ENCODE measurements around the gene ERLIN1. TPM values are rescaled to one million over a fixed set of nuclear protein-coding genes. Genes with fewer than 3 reads are reported as not detected.

The ERLIN1 gene
- total and polyA plus RNA-seq, 10 of the 15 experiments (the other 5 are each of a cell fraction or from before 2014, with no cell fraction given) = 4.9 to 21.7 (median 13.0) TPM

DNA sequence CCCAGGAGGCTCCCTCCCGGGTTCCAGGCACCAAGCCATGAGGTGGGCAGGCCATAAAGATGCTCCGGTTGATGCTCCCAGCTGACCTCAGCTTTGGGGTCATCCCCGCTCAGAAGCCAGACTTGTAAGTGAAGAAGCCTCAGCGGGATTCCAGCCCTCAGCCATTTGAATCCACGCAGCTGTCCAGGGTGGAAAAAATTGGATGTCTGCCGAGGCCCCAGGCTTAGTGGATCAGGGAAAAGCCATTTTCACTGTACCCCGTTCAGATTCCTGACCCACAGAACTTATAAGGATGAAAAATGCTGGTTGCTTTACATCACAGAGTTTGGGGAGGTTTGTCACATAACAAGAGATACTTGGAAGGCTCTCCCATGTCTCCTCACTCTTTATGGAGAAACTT lies 55.0 kb downstream of the ERLIN1 start:
- Histone ChIP-seq H3K36me3 (ENCODE audit: control insufficient read depth in 2 of 2, insufficient read depth in 2 of 2, low read length in 1 of 2) (no peaks in the 10 kb centered on the region), H3K27me3 (replicated peaks in 1 of 2; ENCODE audit: control insufficient read depth in 2 of 2, insufficient read depth in 2 of 2, low read length in 1 of 2) (no peaks in the 10 kb centered on the region), H4K20me1 (ENCODE audit: control insufficient read depth, insufficient read depth) (no peaks in the 10 kb centered on the region), H3K4me1 (ENCODE audit: control insufficient read depth, insufficient read depth, low read length) (no peaks in the 10 kb centered on the region), H2AFZ (ENCODE audit: control insufficient read depth, low read depth, low read length) (no peak overlapping the region), H3K27ac (ENCODE audit: control insufficient read depth, insufficient read depth) (no peak overlapping the region), H3K4me2 (ENCODE audit: control insufficient read depth, insufficient read depth) (no peak overlapping the region), H3K4me3 (no peak overlapping the region), H3K79me2 (ENCODE audit: control insufficient read depth, insufficient read depth, low read length) (no peaks in the 10 kb centered on the region), H3K9me3 (replicated peaks; ENCODE audit: control insufficient read depth, insufficient read depth, low read length) (peaks cover 3% of the 10 kb centered on the region; the same call in 2 of the 3 replicates), H3K9ac (ENCODE audit: control insufficient read depth, insufficient read depth, low read length) (no peak overlapping the region)
- BruUV-seq (replicated peaks) = no TSS peak
- intact Hi-C loops (cut with micrococcal nuclease; ENCODE audit: unreplicated experiment) (no loop called here), in situ Hi-C loops (cut with MboI) (no loop called here)
- DNase-seq (ENCODE audit: low read depth, low spot score) (no peak), FAIRE-seq (no peak), ATAC-seq (no peak)
- WGBS (ENCODE audit: insufficient coverage, insufficient replicate concordance, low lambda C conversion rate, missing lambda C conversion rate) = 45% methylated on average over 7 of the region's 7 CpGs
- RAD21 ChIA-PET (ENCODE audit: unreplicated experiment) = no interaction called here
- CTCF ChIA-PET = interaction anchor here (2.0 kb wide), 1 partner anchor 286 kb away, joined by 6 read pairs; no protein-coding TSS in a partner anchor
- TF ChIP-seq WRNIP1 (IDR thresholded peaks at IDR 0.05; ENCODE audit: borderline replicate concordance, low read depth, low read length) (no peak), TAF1 (IDR thresholded peaks at IDR 0.05; ENCODE audit: borderline replicate concordance, low read depth, low read length) (no peak), BACH1 (IDR thresholded peaks at IDR 0.05; ENCODE audit: borderline replicate concordance) (no peak), FOXK2 (IDR thresholded peaks at IDR 0.05) (no peak), ZNF217 (IDR thresholded peaks at IDR 0.05) (no peak), TCF7 (IDR thresholded peaks at IDR 0.05; ENCODE audit: borderline replicate concordance) (no peak), SIN3A (IDR thresholded peaks at IDR 0.05; ENCODE audit: low read depth, low read length) (no peak), FOS (IDR thresholded peaks at IDR 0.05; ENCODE audit: borderline replicate concordance, extremely low read depth, insufficient read length) (no peak), CEBPB (IDR thresholded peaks at IDR 0.05; ENCODE audit: borderline replicate concordance in 1 of 2, low read depth in 2 of 2, low read length in 2 of 2) (no peak), LARP7 (IDR thresholded peaks at IDR 0.05) (no peak), HCFC1 (IDR thresholded peaks at IDR 0.05; ENCODE audit: low read length) (no peak), ZNF207 (IDR thresholded peaks at IDR 0.05; ENCODE audit: borderline replicate concordance) (no peak)
- TF ChIP-seq, protein P1, sequence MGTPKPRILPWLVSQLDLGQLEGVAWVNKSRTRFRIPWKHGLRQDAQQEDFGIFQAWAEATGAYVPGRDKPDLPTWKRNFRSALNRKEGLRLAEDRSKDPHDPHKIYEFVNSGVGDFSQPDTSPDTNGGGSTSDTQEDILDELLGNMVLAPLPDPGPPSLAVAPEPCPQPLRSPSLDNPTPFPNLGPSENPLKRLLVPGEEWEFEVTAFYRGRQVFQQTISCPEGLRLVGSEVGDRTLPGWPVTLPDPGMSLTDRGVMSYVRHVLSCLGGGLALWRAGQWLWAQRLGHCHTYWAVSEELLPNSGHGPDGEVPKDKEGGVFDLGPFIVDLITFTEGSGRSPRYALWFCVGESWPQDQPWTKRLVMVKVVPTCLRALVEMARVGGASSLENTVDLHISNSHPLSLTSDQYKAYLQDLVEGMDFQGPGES (IDR thresholded peaks at IDR 0.05) = no peak
- SMC1A ChIA-PET (ENCODE audit: uncharacterized antibody, unreplicated experiment) = no interaction called here
- POLR2A ChIA-PET = no interaction called here
